Suprapubic skin (tissue), 4 donors: ENCODE results near the gene GRID1. TPM values are rescaled to one million over a fixed set of nuclear protein-coding genes. Genes with fewer than 3 reads are reported as not detected.

Experiments
- DNase-seq, 2 donors: peaks; one replicate each; pipeline ENCODE4 v3.0.0-alpha.2; 2019; ENCODE audit warnings: low spot score in 2 of 2
- H3K27ac ChIP-seq: fragments of 200-600 bp; sonication (generic); one replicate; pipeline ENCODE4 v1.5.1; 2019
- H3K27me3 ChIP-seq: fragments of 200-600 bp; sonication (generic); one replicate; pipeline ENCODE4 v1.5.1; 2019
- H3K36me3 ChIP-seq: fragments of 200-600 bp; sonication (generic); one replicate; pipeline ENCODE4 v1.5.1; 2019
- H3K4me1 ChIP-seq: fragments of 200-600 bp; sonication (generic); one replicate; pipeline ENCODE4 v1.5.1; 2019
- H3K4me3 ChIP-seq: fragments of 200-600 bp; sonication (generic); one replicate; pipeline ENCODE4 v1.5.1; 2019; ENCODE audit warnings: mild to moderate bottlenecking
- H3K9me3 ChIP-seq: fragments of 200-600 bp; sonication (generic); one replicate; pipeline ENCODE4 v1.5.1; 2019
- CTCF ChIP-seq, 2 donors: fragments of 200-600 bp in 1 of 2; fragments of 450-650 bp in 1 of 2; sonication (generic) in 1 of 2; IDR thresholded peaks; one replicate each; pipeline ENCODE4 v1.5.1; 2016 to 2019; ENCODE audit warnings: antibody characterized with exemption in 2 of 2, mild to moderate bottlenecking in 1 of 2, moderate library complexity in 1 of 2
- EP300 ChIP-seq: sonication (generic); formaldehyde crosslinking; IDR thresholded peaks from one replicate; pipeline ENCODE4 v1.6.1; 2017; ENCODE audit warnings: antibody characterized with exemption
- POLR2A ChIP-seq, 2 donors: fragments of 450-650 bp; IDR thresholded peaks; one replicate each; pipeline ENCODE4 v1.6.1; 2017; ENCODE audit warnings: antibody characterized with exemption in 2 of 2, mild to moderate bottlenecking in 2 of 2, moderate library complexity in 2 of 2
- POLR2AphosphoS5 ChIP-seq, 3 donors: sonication (generic); formaldehyde crosslinking; IDR thresholded peaks; one replicate each; pipeline ENCODE4 v1.6.1; 2017; ENCODE audit warnings: antibody characterized with exemption in 3 of 3
- WGBS: methylation state at CpG from one replicate; pipeline ENCODE4 v1.1.5; 2018; 5-methylcytosine and 5-hydroxymethylcytosine counted together
- total RNA-seq, 4 donors: library from RNA; depleted of rRNA; stranded (reverse); fragments of >200 nt; gene quantifications; one replicate each; pipeline ENCODE4 v1.1.0, GENCODE V29; 2016

Gene GRID1
- total RNA-seq, 4 donors from 2014 or later = 1.8 to 3.1 (median 2.4) TPM

DNA sequence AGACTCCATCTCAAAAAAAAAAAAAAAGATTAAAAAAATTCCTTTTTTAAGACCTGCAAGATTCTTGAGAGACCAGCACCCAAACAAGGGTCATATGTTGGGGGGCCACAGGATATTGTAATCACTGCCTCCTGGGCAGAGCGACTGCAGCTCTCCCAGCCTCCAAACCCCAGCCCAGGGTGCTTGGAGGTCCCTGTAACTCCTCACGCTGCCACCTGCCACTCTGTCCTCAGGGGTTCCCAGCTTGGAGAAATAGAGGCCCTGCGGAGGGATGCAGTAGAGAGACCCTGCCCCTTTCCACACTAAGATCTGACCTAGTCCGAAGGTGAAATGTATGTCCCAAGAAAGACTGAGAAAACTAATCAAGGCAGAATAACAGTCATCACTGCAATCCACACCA, 343.7 kb downstream of the GRID1 start:
- Histone ChIP-seq H3K4me1 (no peaks in the 10 kb centered on the region), H3K9me3 (no peaks in the 10 kb centered on the region), H3K4me3 (no peak overlapping the region), H3K27me3 (no peaks in the 10 kb centered on the region), H3K36me3 (no peaks in the 10 kb centered on the region), H3K27ac (no peak overlapping the region)
- WGBS = 93% methylated on average over 3 of the region's 4 CpGs
- DNase-seq = no peak
- no peak for TF ChIP-seq CTCF (IDR thresholded peaks at IDR 0.05)
- no peak for TF ChIP-seq POLR2A (IDR thresholded peaks at IDR 0.05)
- TF ChIP-seq POLR2AphosphoS5 (IDR thresholded peaks at IDR 0.05) = no peak
- no peak for TF ChIP-seq EP300

- TF ChIP-seq POLR2AphosphoS5 (IDR thresholded peaks at IDR 0.05) = no peak
- TF ChIP-seq POLR2A (IDR thresholded peaks at IDR 0.05) = no peak
- TF ChIP-seq CTCF (IDR thresholded peaks at IDR 0.05) = no peak
- no peak for TF ChIP-seq EP300
- Histone ChIP-seq H3K36me3 (no peaks in the 10 kb centered on the region), H3K4me1 (no peaks in the 10 kb centered on the region), H3K4me3 (no peak overlapping the region), H3K27me3 (no peaks in the 10 kb centered on the region), H3K27ac (no peak overlapping the region), H3K9me3 (no peaks in the 10 kb centered on the region)
- 89% methylated on average over 3 of the region's 5 CpGs for WGBS
- no peak for DNase-seq
Measured at GRCh38 chr10:86020134-86020533, 346.5 kb downstream of the GRID1 start.

GRCh38 chr10:86019141-86019540, 347.5 kb downstream of the GRID1 start:
- no peak for TF ChIP-seq CTCF (IDR thresholded peaks at IDR 0.05)
- TF ChIP-seq EP300 = no peak
- TF ChIP-seq POLR2AphosphoS5 (IDR thresholded peaks at IDR 0.05) = no peak
- no peak for TF ChIP-seq POLR2A (IDR thresholded peaks at IDR 0.05)
- H3K4me1 ChIP-seq = no peaks in the 10 kb centered on the region
- 77% methylated on average over 4 of the region's 4 CpGs for WGBS
- H3K27me3 ChIP-seq = no peaks in the 10 kb centered on the region
- DNase-seq = no peak
- no peak overlapping the region for H3K4me3 ChIP-seq
- no peaks in the 10 kb centered on the region for H3K9me3 ChIP-seq
- H3K36me3 ChIP-seq = no peaks in the 10 kb centered on the region
- H3K27ac ChIP-seq = no peak overlapping the region

- 100% methylated on average over 1 of the region's 1 CpG for WGBS
- H3K27ac ChIP-seq = no peak overlapping the region
- no peak overlapping the region for H3K4me3 ChIP-seq
- DNase-seq = no peak
- H3K9me3 ChIP-seq = no peaks in the 10 kb centered on the region
- H3K36me3 ChIP-seq = no peaks in the 10 kb centered on the region
- no peaks in the 10 kb centered on the region for H3K4me1 ChIP-seq
- H3K27me3 ChIP-seq = no peaks in the 10 kb centered on the region
- TF ChIP-seq POLR2A (IDR thresholded peaks at IDR 0.05) (no peak), CTCF (IDR thresholded peaks at IDR 0.05) (no peak), EP300 (no peak), POLR2AphosphoS5 (IDR thresholded peaks at IDR 0.05) (no peak)
Measured at GRCh38 chr10:86018735-86019058, 347.9 kb downstream of the GRID1 start.

GRCh38 chr10:86017841-86018734, 348.5 kb downstream of the GRID1 start:
- H3K4me1 ChIP-seq = no peaks in the 10 kb centered on the region
- TF ChIP-seq CTCF (IDR thresholded peaks at IDR 0.05) = no peak
- TF ChIP-seq POLR2A (IDR thresholded peaks at IDR 0.05) = no peak
- no peak for TF ChIP-seq POLR2AphosphoS5 (IDR thresholded peaks at IDR 0.05)
- no peak for TF ChIP-seq EP300
- H3K36me3 ChIP-seq = no peaks in the 10 kb centered on the region
- 57% methylated on average over 12 of the region's 13 CpGs for WGBS
- H3K27me3 ChIP-seq = no peaks in the 10 kb centered on the region
- no peak overlapping the region for H3K27ac ChIP-seq
- H3K4me3 ChIP-seq = no peak overlapping the region
- H3K9me3 ChIP-seq = no peaks in the 10 kb centered on the region
- DNase-seq = no peak
